Measurements from ENCODE around the gene APOL4.
A peak's percentile ranks its signal among the peaks of the same experiment; 100 is the strongest.
"Not testable (repeated sequence)": the region's sequence is repeated elsewhere in the genome, so short reads cannot be mapped to it uniquely, and the experiment has no call there.

The APOL4 gene

GRCh38 chr22:36163497-36163896 is 38.1 kb downstream of the APOL4 start:
- intact Hi-C loops (cut with DNase I; ENCODE audit: low total_unique reads) = no loop called here
- H3K4me1 ChIP-seq = peaks cover 0 to 22% (median 19%) of the 10 kb centered on the region in 4 donors
- H3K36me3 ChIP-seq = no peaks in the 10 kb centered on the region
- H3K9me3 ChIP-seq = no peaks in the 10 kb centered on the region
- no peak for DNase-seq
- TF ChIP-seq CTCF (IDR thresholded peaks at IDR 0.05) = no peak
- no peaks in the 10 kb centered on the region for H3K27me3 ChIP-seq
- no peak overlapping the region for H3K27ac ChIP-seq
- no peak overlapping the region for H3K4me3 ChIP-seq

GRCh38 chr22:36162127-36163034 is 39.2 kb downstream of the APOL4 start:
- intact Hi-C loops (cut with DNase I; ENCODE audit: low total_unique reads) = no loop called here
- H3K36me3 ChIP-seq = no peaks in the 10 kb centered on the region
- no peak for DNase-seq
- TF ChIP-seq CTCF (IDR thresholded peaks at IDR 0.05) = no peak
- H3K27me3 ChIP-seq = no peaks in the 10 kb centered on the region
- no peak overlapping the region for H3K4me3 ChIP-seq
- H3K4me1 ChIP-seq = peaks cover 0 to 27% (median 21%) of the 10 kb centered on the region in 4 donors
- H3K27ac ChIP-seq = no peak overlapping the region
- no peaks in the 10 kb centered on the region for H3K9me3 ChIP-seq

GRCh38 chr22:36161793-36162126 is 39.8 kb downstream of the APOL4 start:
- H3K27ac ChIP-seq; H3K27me3 ChIP-seq; H3K9me3 ChIP-seq; H3K36me3 ChIP-seq; H3K4me3 ChIP-seq; intact Hi-C loops (cut with DNase I; ENCODE audit: low total_unique reads): not testable (repeated sequence)
- H3K4me1 ChIP-seq = peaks cover 0 to 30% (median 21%) of the 10 kb centered on the region in 4 donors
- DNase-seq = peak in 1 of 2 donors; percentile 12

GRCh38 chr22:36160499-36160942 is 41.1 kb downstream of the APOL4 start, which contains the start of gene APOL3:
TSS of gene APOL3 (minus strand) at chr22:36160755. CDS start at chr22:36149055, 11,700 bp downstream.
- H3K4me1 ChIP-seq = peaks cover 0 to 42% (median 33%) of the 10 kb centered on the region in 4 donors
- no peaks in the 10 kb centered on the region for H3K36me3 ChIP-seq
- DNase-seq = peak; percentile 86 to 87
- H3K9me3 ChIP-seq = no peaks in the 10 kb centered on the region
- no peak for TF ChIP-seq CTCF (IDR thresholded peaks at IDR 0.05)
- H3K4me3 ChIP-seq = peak within 1 kb of the TSS; percentile 38 to 53
- intact Hi-C loops (cut with DNase I; ENCODE audit: low total_unique reads) = no loop called here
- no peaks in the 10 kb centered on the region for H3K27me3 ChIP-seq
- H3K27ac ChIP-seq = peak within 1 kb of the TSS; percentile 84 to 85

- Histone ChIP-seq H3K27me3 (no peaks in the 10 kb centered on the region), H3K4me1 (peaks cover 0 to 55% (median 43%) of the 10 kb centered on the region in 4 donors), H3K36me3 (no peaks in the 10 kb centered on the region), H3K9me3 (no peaks in the 10 kb centered on the region), H3K4me3 (peak overlapping the region; percentile 39 to 53), H3K27ac (peak overlapping the region; percentile 84 to 85)
- DNase-seq = peak; percentile 94 to 95
- intact Hi-C loops (cut with DNase I; ENCODE audit: low total_unique reads) = no loop called here
- TF ChIP-seq CTCF (IDR thresholded peaks at IDR 0.05) = peak in 1 of 2 experiments; percentile 9
Observed at GRCh38 chr22:36156515-36157419, 44.8 kb downstream of the APOL4 start.

Data from tibial artery (tissue), 4 donors.